Cardiac muscle cell (in vitro differentiated cells and primary cell): ENCODE results near the gene RTP3. TPM values are rescaled to one million over a fixed set of nuclear protein-coding genes. Genes with fewer than 3 reads are reported as not detected.
A peak's percentile ranks its signal among the peaks of the same experiment; 100 is the strongest.

Experiments
- DNase-seq, 2 donors: peaks; one replicate each; pipeline versions ENCODE4 v3.0.0 to v3.0.0-alpha.2; 2010 to 2017; ENCODE audit warnings: low read depth in 1 of 2, low spot score in 1 of 2
- H3K27ac ChIP-seq: fragments of 200-600 bp; sonication (generic); 2 replicates; pipeline ENCODE4 v1.5.1; 2016
- H3K27me3 ChIP-seq: fragments of 200-600 bp; sonication (generic); 2 replicates; pipeline ENCODE4 v1.6.0; 2016; ENCODE audit warnings: control low read depth
- H3K36me3 ChIP-seq: fragments of 200-600 bp; sonication (generic); 2 replicates; pipeline ENCODE4 v1.5.1; 2016; ENCODE audit warnings: control low read depth
- H3K4me1 ChIP-seq: fragments of 200-600 bp; sonication (generic); 2 replicates; pipeline ENCODE4 v1.8.1; 2017; ENCODE audit warnings: low read depth, mild to moderate bottlenecking, mixed run types
- H3K4me3 ChIP-seq: fragments of 200-600 bp; sonication (generic); 2 replicates; pipeline ENCODE4 v1.5.1; 2016; ENCODE audit warnings: mild to moderate bottlenecking
- H3K9me3 ChIP-seq: fragments of 200-600 bp; sonication (generic); 2 replicates; pipeline ENCODE4 v1.5.1; 2017; ENCODE audit warnings: low read depth, mild to moderate bottlenecking, control low read depth
- CTCF ChIP-seq: IDR thresholded peaks from 2 replicates; pipeline ENCODE4 v1.5.1; 2012; ENCODE audit warnings: low read depth, mild to moderate bottlenecking, low read length
- polyA plus RNA-seq: library from polyadenylated mRNA; unstranded; fragments of >200 nt; fragmentation: Nextera tagmentation; extraction: Ambion mirVana; gene quantifications from 2 replicates; pipeline ENCODE4 v1.2.1, GENCODE V29; 2016
- total RNA-seq: library from RNA; depleted of rRNA; stranded (reverse); fragments of >200 nt; gene quantifications from 2 replicates; pipeline ENCODE4 v1.2.3, GENCODE V29; 2016

RTP3 gene
- total and polyA plus RNA-seq, 2 experiments from 2014 or later, result not detected

- no peaks in the 10 kb centered on the region for H3K27me3 ChIP-seq
- no peak for DNase-seq
- H3K36me3 ChIP-seq, result no peaks in the 10 kb centered on the region
- no peak for TF ChIP-seq CTCF
- H3K4me3 ChIP-seq, result no peak overlapping the region
- no peaks in the 10 kb centered on the region for H3K9me3 ChIP-seq
- H3K4me1 ChIP-seq, result no peaks in the 10 kb centered on the region
- no peak overlapping the region for H3K27ac ChIP-seq
These were observed 18.8 kb upstream of the RTP3 start for GRCh38 chr3:46479021-46479420.

DNA sequence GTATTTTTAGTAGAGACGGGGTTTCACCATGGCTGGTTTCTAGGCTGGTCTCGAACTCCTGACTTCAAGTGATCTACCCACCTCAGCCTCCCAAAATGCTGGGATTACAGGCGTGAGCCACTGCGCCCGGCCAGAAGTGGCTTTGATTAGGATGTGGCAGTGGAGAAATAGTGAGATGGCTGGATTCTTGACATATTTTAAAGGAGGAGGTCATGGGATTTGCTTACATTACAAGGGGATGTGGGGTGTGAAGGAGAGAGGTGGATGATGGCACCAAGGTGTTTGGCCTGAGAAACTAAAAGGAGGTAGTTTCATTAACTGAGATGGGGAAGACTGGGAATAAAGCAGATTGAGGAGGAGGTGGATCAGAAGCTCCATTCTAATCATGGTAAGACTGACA, 18.1 kb upstream of the RTP3 start:
- no peak for DNase-seq
- H3K9me3 ChIP-seq, result no peaks in the 10 kb centered on the region
- no peak for TF ChIP-seq CTCF
- H3K36me3 ChIP-seq, result no peaks in the 10 kb centered on the region
- no peaks in the 10 kb centered on the region for H3K27me3 ChIP-seq
- H3K4me1 ChIP-seq, result no peaks in the 10 kb centered on the region
- no peak overlapping the region for H3K27ac ChIP-seq
- H3K4me3 ChIP-seq, result no peak overlapping the region

- no peak for DNase-seq
- TF ChIP-seq CTCF, result no peak
- H3K4me1 ChIP-seq, result peaks cover 4% of the 10 kb centered on the region
These were observed 17.1 kb upstream of the RTP3 start for GRCh38 chr3:46480491-46481195.

DNA sequence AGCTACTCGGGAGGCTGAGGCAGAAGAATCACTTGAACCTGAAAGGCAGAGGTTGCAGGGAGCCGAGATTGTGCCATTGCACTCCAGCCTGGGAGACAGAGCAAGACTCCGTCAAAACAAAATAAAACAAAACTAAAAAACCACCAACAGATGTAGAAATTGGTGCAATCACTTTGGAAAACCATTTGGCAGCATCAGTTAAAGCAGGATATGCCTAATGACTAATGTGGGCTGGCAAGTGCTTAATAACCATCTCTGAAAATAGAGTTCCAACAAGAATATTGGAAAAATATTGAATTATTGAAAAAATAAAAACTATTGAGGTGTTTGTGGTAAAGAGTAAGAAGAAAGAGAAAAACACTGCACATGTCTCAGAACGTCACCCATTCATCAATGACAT, 16.1 kb upstream of the RTP3 start:
- no peak overlapping the region for H3K27ac ChIP-seq
- no peaks in the 10 kb centered on the region for H3K27me3 ChIP-seq
- peaks cover 4% of the 10 kb centered on the region for H3K4me1 ChIP-seq
- H3K36me3 ChIP-seq, result no peaks in the 10 kb centered on the region
- no peak for TF ChIP-seq CTCF
- H3K4me3 ChIP-seq, result no peak overlapping the region
- no peaks in the 10 kb centered on the region for H3K9me3 ChIP-seq
- DNase-seq, result no peak

More at GRCh38 chr3:46480491-46481195, 17.1 kb upstream of the RTP3 start:
- H3K9me3 ChIP-seq, result no peaks in the 10 kb centered on the region
- H3K4me3 ChIP-seq, result no peak overlapping the region
- H3K36me3 ChIP-seq, result no peaks in the 10 kb centered on the region
- H3K27me3 ChIP-seq, result no peaks in the 10 kb centered on the region
- H3K27ac ChIP-seq, result no peak overlapping the region

- DNase-seq, result peak in 1 of 2 donors; percentile 83
- TF ChIP-seq CTCF, result no peak
- H3K4me3 ChIP-seq, result no peak overlapping the region
- no peak overlapping the region for H3K27ac ChIP-seq
- no peaks in the 10 kb centered on the region for H3K27me3 ChIP-seq
- peaks cover 4% of the 10 kb centered on the region for H3K4me1 ChIP-seq
- H3K36me3 ChIP-seq, result no peaks in the 10 kb centered on the region
- H3K9me3 ChIP-seq, result no peaks in the 10 kb centered on the region
These were observed 15.0 kb upstream of the RTP3 start for GRCh38 chr3:46482632-46483350.
